Stimulated activated CD8-positive, alpha-beta memory T cell treated with anti-CD3 and anti-CD28 coated beads, Interleukin-12 subunit alpha, Interleukin-12 subunit beta, amount 100 ng/mL, for 1 hour (primary cell): Measurements from ENCODE around the gene RAB9A.

ENCODE experiments used
- DNase-seq: peaks from one replicate; pipeline ENCODE4 v3.0.0-alpha.2; 2020; ENCODE audit warnings: low read depth

Gene RAB9A

DNA sequence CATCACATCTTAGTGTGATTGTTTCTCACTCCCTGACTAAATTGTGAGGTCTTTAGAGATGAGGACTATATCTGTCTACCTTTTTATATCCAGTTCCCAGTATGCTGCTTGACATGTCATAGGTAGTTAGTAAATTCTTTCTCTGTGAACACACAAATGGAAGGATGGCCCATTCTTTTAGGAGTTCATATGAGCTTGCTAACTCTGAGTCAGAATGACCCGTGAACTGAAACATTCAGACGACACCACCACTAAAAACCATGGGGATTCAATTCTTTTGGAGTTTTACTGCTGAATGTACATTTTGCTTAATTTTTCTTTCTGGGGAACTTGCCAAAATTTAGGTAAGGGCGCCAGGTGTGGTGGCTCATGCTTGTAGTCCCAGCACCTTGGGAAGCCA, 59.6 kb downstream of the RAB9A start:
- DNase-seq: no peak

DNA sequence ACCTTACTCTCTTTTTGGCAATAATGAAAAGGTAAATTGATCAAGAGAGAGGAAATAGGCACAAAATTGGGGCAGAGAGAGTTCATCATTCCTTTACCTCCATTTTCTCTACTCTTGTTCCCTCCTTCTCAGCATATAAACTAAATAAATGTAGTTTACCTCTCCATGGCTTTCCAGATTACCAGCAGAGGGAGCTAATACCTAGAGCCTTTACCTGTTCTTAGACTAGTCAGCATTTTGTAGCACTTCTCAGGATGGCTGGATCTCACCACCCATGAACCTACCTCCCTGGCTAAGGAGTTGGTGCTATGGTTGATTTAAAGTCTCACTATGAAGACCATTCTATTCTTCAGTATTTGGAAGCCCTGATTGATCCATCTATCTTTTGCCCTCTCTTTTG, 61.3 kb downstream of the RAB9A start:
- no peak for DNase-seq

DNA sequence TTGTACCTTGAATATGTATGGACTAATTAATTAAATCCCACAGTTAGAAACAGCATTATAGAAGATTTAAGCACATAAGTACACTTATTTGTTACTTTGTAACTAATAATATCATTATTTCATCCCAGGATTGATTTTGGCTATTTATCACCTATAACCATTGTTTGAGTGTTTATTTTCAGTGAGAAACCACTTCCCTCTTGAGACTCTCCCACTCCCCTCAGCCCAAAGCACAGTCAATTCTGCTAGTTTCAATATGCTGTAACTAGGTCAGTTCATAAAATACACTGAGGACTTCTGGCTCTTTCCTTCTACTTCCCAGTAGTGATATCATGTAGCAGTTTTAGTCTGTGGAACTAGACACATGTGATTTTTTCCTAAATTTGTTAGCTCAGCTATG, 61.9 kb downstream of the RAB9A start:
- DNase-seq: no peak

DNA sequence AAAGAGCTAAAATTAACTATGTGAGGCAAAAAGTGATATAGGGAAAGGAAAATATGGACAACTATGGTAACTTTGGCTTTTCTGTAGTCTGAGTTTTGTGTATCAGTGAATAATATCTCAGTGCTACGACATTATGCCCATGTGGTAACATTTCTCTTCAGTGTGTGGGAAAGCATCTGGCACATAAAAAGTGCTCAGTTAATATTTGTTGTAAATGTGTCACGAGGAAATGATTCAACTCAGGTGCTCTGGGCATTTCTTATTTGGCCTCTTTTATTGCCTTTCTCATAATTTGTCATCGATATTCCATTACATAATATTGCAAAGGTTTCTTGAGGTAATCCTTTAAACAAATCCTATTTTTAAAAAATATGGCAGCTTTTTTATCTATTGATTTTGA, 63.2 kb downstream of the RAB9A start:
- DNase-seq: no peak

DNA sequence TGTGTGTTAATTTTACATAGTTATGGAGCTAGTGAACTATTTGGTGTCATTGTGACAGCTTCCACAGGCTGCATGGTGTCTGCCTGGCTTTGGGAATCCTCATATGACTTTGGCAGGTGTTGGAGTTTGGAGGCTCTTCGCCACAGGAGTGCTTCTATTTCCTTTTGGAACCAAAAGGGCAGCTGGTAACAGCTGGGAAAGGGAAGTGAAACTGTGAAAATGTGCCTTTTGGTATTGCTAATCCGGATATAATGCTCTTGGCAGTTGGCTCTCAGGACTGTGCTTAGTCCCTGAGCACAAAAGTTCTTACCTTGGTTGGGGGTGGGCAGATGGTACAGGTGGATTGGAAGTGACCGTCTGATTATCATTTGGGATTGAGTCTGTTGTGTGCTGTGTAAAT, 63.7 kb downstream of the RAB9A start:
- no peak for DNase-seq

DNA sequence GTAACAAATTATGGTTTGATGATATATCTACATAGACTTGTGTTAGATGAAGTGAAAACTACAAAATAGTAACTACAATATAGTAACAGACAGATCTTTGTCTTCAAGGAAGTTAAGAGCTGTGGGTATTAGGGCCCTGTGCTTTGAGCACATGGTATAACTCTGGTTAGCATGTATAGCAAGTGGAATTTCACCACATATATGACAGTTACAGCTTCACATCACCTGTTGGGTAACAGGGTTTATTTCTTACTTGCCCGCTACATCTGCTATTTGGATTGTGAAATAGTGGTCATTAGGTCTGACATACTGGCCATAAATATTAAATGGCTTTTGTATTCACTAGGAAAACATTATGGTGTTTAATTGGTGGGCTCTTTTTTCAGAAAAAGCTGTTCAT, 65.8 kb downstream of the RAB9A start:
- DNase-seq: no peak

DNA sequence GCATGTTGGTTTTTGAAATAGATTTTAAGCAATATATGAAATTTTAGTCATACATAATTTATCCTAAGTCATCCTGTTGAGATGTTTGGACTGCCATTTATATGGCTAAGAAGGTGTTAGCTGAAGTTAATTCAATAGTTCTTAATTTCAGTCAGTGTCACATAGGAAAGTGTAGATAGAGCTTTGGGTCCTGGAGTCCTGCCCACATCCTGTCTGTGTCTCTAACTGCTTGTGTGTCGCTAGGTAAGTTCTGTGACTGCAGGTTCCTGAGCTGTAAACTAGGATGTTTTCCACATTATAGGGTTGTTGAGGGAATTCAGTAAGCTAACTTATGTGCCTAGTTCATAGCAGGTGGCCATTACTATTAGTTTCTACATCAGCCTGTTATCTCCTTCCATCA, 66.3 kb downstream of the RAB9A start:
- DNase-seq: no peak

DNA sequence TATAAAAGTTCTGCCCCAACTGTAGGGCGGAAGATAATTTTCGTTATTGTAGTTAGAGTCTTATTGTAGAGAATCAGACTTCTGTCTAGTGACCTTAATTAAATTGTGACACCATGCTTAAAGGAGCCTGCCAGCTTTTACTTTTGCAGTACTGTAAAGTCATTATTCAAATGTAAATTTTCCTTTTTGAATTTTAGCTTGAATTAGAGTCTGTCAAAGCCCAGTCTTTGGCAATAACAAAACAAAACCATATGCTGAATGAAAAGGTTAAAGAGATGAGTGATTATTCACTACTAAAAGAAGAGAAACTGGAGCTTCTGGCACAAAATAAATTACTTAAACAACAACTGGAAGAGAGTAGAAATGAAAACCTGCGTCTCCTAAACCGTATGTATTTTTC, 67.5 kb downstream of the RAB9A start:
- no peak for DNase-seq

DNA sequence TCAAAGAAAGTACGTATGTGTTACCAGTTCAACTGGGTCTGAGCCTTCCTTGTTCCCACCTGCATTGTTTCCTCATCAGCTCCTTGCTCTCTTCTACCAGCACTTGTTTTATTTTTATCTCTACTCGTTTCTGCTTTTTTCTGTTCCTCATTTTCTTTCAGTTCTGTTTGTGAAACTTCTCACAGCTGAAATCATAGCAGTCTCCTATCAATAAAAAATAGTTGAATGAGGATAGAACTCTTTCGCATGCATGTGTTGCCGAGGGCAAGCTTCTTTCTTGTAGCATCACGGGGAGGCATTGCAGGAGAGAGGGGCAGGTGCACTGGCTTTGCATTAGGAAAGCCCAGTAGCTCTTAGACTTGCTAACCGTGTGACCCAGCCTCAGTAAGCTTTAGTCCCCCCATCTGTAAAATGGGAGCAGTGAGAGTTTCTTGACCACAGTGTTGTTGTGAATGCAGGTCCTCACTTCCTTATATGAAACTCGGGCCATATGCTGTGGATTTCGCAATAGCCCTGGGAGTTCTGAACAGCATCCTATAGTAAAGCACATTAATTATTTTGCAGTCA, 70.3 kb downstream of the RAB9A start:
- DNase-seq: no peak
